Cardiac muscle cell (in vitro differentiated cells and primary cell): ENCODE results near the gene PDP2. TPM values are rescaled to one million over a fixed set of nuclear protein-coding genes. Genes with fewer than 3 reads are reported as not detected.
A peak's percentile ranks its signal among the peaks of the same experiment; 100 is the strongest.

ENCODE experiments used
- DNase-seq, 2 donors: peaks; one replicate each; pipeline versions ENCODE4 v3.0.0 to v3.0.0-alpha.2; 2010 to 2017; ENCODE audit warnings: low read depth in 1 of 2, low spot score in 1 of 2
- H3K27ac ChIP-seq: fragments of 200-600 bp; sonication (generic); 2 replicates; pipeline ENCODE4 v1.5.1; 2016
- H3K27me3 ChIP-seq: fragments of 200-600 bp; sonication (generic); 2 replicates; pipeline ENCODE4 v1.6.0; 2016; ENCODE audit warnings: control low read depth
- H3K36me3 ChIP-seq: fragments of 200-600 bp; sonication (generic); 2 replicates; pipeline ENCODE4 v1.5.1; 2016; ENCODE audit warnings: control low read depth
- H3K4me1 ChIP-seq: fragments of 200-600 bp; sonication (generic); 2 replicates; pipeline ENCODE4 v1.8.1; 2017; ENCODE audit warnings: low read depth, mild to moderate bottlenecking, mixed run types
- H3K4me3 ChIP-seq: fragments of 200-600 bp; sonication (generic); 2 replicates; pipeline ENCODE4 v1.5.1; 2016; ENCODE audit warnings: mild to moderate bottlenecking
- H3K9me3 ChIP-seq: fragments of 200-600 bp; sonication (generic); 2 replicates; pipeline ENCODE4 v1.5.1; 2017; ENCODE audit warnings: low read depth, mild to moderate bottlenecking, control low read depth
- CTCF ChIP-seq: IDR thresholded peaks from 2 replicates; pipeline ENCODE4 v1.5.1; 2012; ENCODE audit warnings: low read depth, mild to moderate bottlenecking, low read length
- polyA plus RNA-seq: library from polyadenylated mRNA; unstranded; fragments of >200 nt; fragmentation: Nextera tagmentation; extraction: Ambion mirVana; gene quantifications from 2 replicates; pipeline ENCODE4 v1.2.1, GENCODE V29; 2016
- total RNA-seq: library from RNA; depleted of rRNA; stranded (reverse); fragments of >200 nt; gene quantifications from 2 replicates; pipeline ENCODE4 v1.2.3, GENCODE V29; 2016

Gene PDP2
- total and polyA plus RNA-seq, 2 experiments from 2014 or later: 4.1 to 19.4 TPM

GRCh38 chr16:66905633-66906539 is 25.6 kb downstream of the PDP2 start:
- no peaks in the 10 kb centered on the region for H3K36me3 ChIP-seq
- H3K27ac ChIP-seq: peak overlapping the region; percentile 100
- peaks cover 58% of the 10 kb centered on the region for H3K4me1 ChIP-seq
- DNase-seq: peak in 1 of 2 donors; percentile 97
- no peaks in the 10 kb centered on the region for H3K27me3 ChIP-seq
- H3K4me3 ChIP-seq: no peak overlapping the region
- TF ChIP-seq CTCF: no peak
- no peaks in the 10 kb centered on the region for H3K9me3 ChIP-seq

GRCh38 chr16:66906916-66907836 is 26.9 kb downstream of the PDP2 start:
- H3K4me3 ChIP-seq: no peak overlapping the region
- peak overlapping the region; percentile 100 for H3K27ac ChIP-seq
- no peaks in the 10 kb centered on the region for H3K27me3 ChIP-seq
- H3K9me3 ChIP-seq: no peaks in the 10 kb centered on the region
- peaks cover 45% of the 10 kb centered on the region for H3K4me1 ChIP-seq
- DNase-seq: no peak
- H3K36me3 ChIP-seq: no peaks in the 10 kb centered on the region
- TF ChIP-seq CTCF: no peak

GRCh38 chr16:66908116-66908515 is 27.8 kb downstream of the PDP2 start:
- H3K36me3 ChIP-seq: no peaks in the 10 kb centered on the region
- H3K4me3 ChIP-seq: no peak overlapping the region
- H3K9me3 ChIP-seq: no peaks in the 10 kb centered on the region
- H3K27ac ChIP-seq: peak overlapping the region; percentile 21
- no peaks in the 10 kb centered on the region for H3K27me3 ChIP-seq
- DNase-seq: no peak
- peaks cover 39% of the 10 kb centered on the region for H3K4me1 ChIP-seq
- no peak for TF ChIP-seq CTCF

- no peak overlapping the region for H3K4me3 ChIP-seq
- peaks cover 31% of the 10 kb centered on the region for H3K4me1 ChIP-seq
- TF ChIP-seq CTCF: no peak
- H3K9me3 ChIP-seq: no peaks in the 10 kb centered on the region
- no peak overlapping the region for H3K27ac ChIP-seq
- no peaks in the 10 kb centered on the region for H3K27me3 ChIP-seq
- no peak for DNase-seq
- no peaks in the 10 kb centered on the region for H3K36me3 ChIP-seq
Observed at GRCh38 chr16:66908762-66909559, 28.6 kb downstream of the PDP2 start.
